B cell (primary cell): ENCODE data around the gene FERD3L. TPM values are rescaled to one million over a fixed set of nuclear protein-coding genes. Genes with fewer than 3 reads are reported as not detected.

Experiments
- ATAC-seq: fragments of 200-7000 bp; cut with Tn5 transposase; one replicate; pipeline ENCODE4 v1.10.0; 2021; ENCODE audit warnings: low read depth, mild to moderate bottlenecking, moderate number of reproducible peaks, moderate library complexity
- CTCF ChIA-PET: fragments of 350-600 bp; sonication (Branson Sonifier 250); formaldehyde crosslinking; loops from one replicate; lab custom pipeline; 2021; ENCODE audit warnings: antibody characterized with exemption, inconsistent platforms; lab: Charles Lee
- POLR2A ChIA-PET: fragments of 350-600 bp; sonication (Branson Sonifier 250); formaldehyde crosslinking; loops from one replicate; lab custom pipeline; 2021; ENCODE audit warnings: antibody characterized with exemption; lab: Charles Lee
- DNase-seq: peaks from one replicate; pipeline ENCODE4 v3.0.0; 2013
- H2AFZ ChIP-seq: 2 replicates; pipeline ENCODE4 v1.6.1; 2012; ENCODE audit warnings: mild to moderate bottlenecking, low read depth, low read length; ENCODE audit not compliant: insufficient read depth, poor library complexity, severe bottlenecking
- H3K27ac ChIP-seq, 2 donors: 1 replicate in 1 of 2; 2 replicates in 1 of 2; pipeline ENCODE4 v1.5.1; 2012 to 2013; ENCODE audit warnings: low read length in 2 of 2, mild to moderate bottlenecking in 2 of 2, moderate library complexity in 1 of 2
- H3K27me3 ChIP-seq, 4 experiments: fragments of 200-600 bp in 1 of 4; sonication (generic) in 1 of 4; replicated peaks in 1 of 4; 1 replicate in 2 of 4; 2 replicates in 2 of 4; pipeline versions ENCODE4 v1.6.1 to v1.7.0; 2013 to 2016; ENCODE audit warnings: low read length in 3 of 4, mild to moderate bottlenecking in 2 of 4, mixed read lengths in 1 of 4, moderate library complexity in 1 of 4; ENCODE audit not compliant: insufficient read depth in 4 of 4, control insufficient read depth in 3 of 4; ENCODE audit errors: control extremely low read depth in 1 of 4
- H3K36me3 ChIP-seq, 2 experiments: replicated peaks in 1 of 2; 1 replicate in 1 of 2; 2 replicates in 1 of 2; pipeline versions ENCODE4 v1.6.1 to v1.7.1; 2013; ENCODE audit warnings: low read length in 1 of 2; ENCODE audit not compliant: insufficient read depth in 2 of 2, control insufficient read depth in 1 of 2; ENCODE audit errors: control extremely low read depth in 1 of 2, extremely low read depth in 1 of 2
- H3K4me1 ChIP-seq, 2 donors: fragments of 200-600 bp in 1 of 2; sonication (generic) in 1 of 2; 1 replicate in 1 of 2; 2 replicates in 1 of 2; pipeline versions ENCODE4 v1.5.1 to v1.6.1; 2013 to 2017; ENCODE audit warnings: low read length in 2 of 2; ENCODE audit not compliant: control insufficient read depth in 2 of 2, insufficient read depth in 2 of 2
- H3K4me2 ChIP-seq: replicated peaks from 2 replicates; pipeline ENCODE3; 2012; ENCODE audit warnings: mild to moderate bottlenecking, low read depth, low read length; ENCODE audit not compliant: poor library complexity, severe bottlenecking
- H3K4me3 ChIP-seq, 5 experiments: fragments of 200-600 bp in 1 of 5; sonication (generic) in 1 of 5; 1 replicate in 3 of 5; 2 replicates in 2 of 5; pipeline versions ENCODE4 v1.5.1 to v1.7.0; 2011 to 2016; ENCODE audit warnings: low read length in 4 of 5, mild to moderate bottlenecking in 4 of 5, low read depth in 2 of 5, control low read depth in 1 of 5, moderate library complexity in 1 of 5; ENCODE audit not compliant: insufficient read depth in 1 of 5; ENCODE audit errors: control extremely low read depth in 1 of 5, extremely low read depth in 1 of 5
- H3K79me2 ChIP-seq: fragments of 200-600 bp; sonication (generic); one replicate; pipeline ENCODE4 v1.6.0; 2016; ENCODE audit warnings: low read length; ENCODE audit not compliant: control insufficient read depth, insufficient read depth
- H3K9ac ChIP-seq: fragments of 200-600 bp; sonication (generic); 2 replicates; pipeline ENCODE4 v1.6.1; 2017; ENCODE audit warnings: mild to moderate bottlenecking, low read length, moderate library complexity
- H3K9me3 ChIP-seq, 3 donors: one replicate each; pipeline versions ENCODE4 v1.6.1 to v1.7.1; 2013; ENCODE audit warnings: low read length in 2 of 3; ENCODE audit not compliant: control insufficient read depth in 2 of 3, insufficient read depth in 1 of 3; ENCODE audit errors: control extremely low read depth in 1 of 3
- H4K20me1 ChIP-seq: 2 replicates; pipeline ENCODE4 v1.6.0; 2012; ENCODE audit warnings: mild to moderate bottlenecking, low read length; ENCODE audit not compliant: insufficient read depth, control insufficient read depth, poor library complexity, severe bottlenecking
- H3K27ac Mint-ChIP-seq: one replicate; pipeline ENCODE4 v1.8.0; 2021; ENCODE audit warnings: mixed read lengths
- H3K27me3 Mint-ChIP-seq: one replicate; pipeline ENCODE4 v1.8.0; 2021; ENCODE audit warnings: mixed read lengths
- H3K4me1 Mint-ChIP-seq: one replicate; pipeline ENCODE4 v1.8.0; 2021; ENCODE audit warnings: mixed read lengths
- H3K4me3 Mint-ChIP-seq: one replicate; pipeline ENCODE4 v1.8.0; 2021; ENCODE audit warnings: mixed read lengths
- H3K9me3 Mint-ChIP-seq: one replicate; pipeline ENCODE4 v1.8.0; 2022; ENCODE audit warnings: mixed read lengths; ENCODE audit not compliant: insufficient read depth
- CTCF ChIP-seq: fragments of 200-600 bp; IDR thresholded peaks from one replicate; pipeline ENCODE4 v1.8.0; 2022; ENCODE audit warnings: antibody characterized with exemption, mild to moderate bottlenecking
- EZH2 ChIP-seq: IDR thresholded peaks from 2 replicates; pipeline ENCODE4 v1.6.1; 2012; ENCODE audit warnings: borderline replicate concordance, low read depth, mild to moderate bottlenecking, moderate library complexity, low read length; ENCODE audit not compliant: insufficient read depth, poor library complexity, severe bottlenecking
- WGBS: methylation state at CpG from one replicate; pipeline ENCODE4 v1.1.5; 2013; ENCODE audit warnings: missing lambda C conversion rate; ENCODE audit not compliant: insufficient coverage; 5-methylcytosine and 5-hydroxymethylcytosine counted together
- intact Hi-C: fragments of 100-400 bp; cut with micrococcal nuclease; formaldehyde crosslinking; loops from one replicate; pipeline ENCODE4 v1.10.0; 2022
- polyA plus RNA-seq: library from polyadenylated mRNA; depleted of rRNA; stranded (reverse); fragments of >200 nt; gene quantifications from 2 replicates; pipeline ENCODE4 v1.2.3, GENCODE V29; 2012
- total RNA-seq, 2 donors: library from RNA; stranded (reverse); fragments of 120-200 nt in 1 of 2; gene quantifications; 1 replicate in 1 of 2; 2 replicates in 1 of 2; pipeline versions ENCODE4 v1.2.3 to v1.2.4, GENCODE V29; 2013 to 2022

Gene FERD3L
- total and polyA plus RNA-seq, 2 donors (not counting 1 experiment from before 2014, with no cell fraction given), result not detected

GRCh38 chr7:19145434-19146115 lies 354 bp upstream of the FERD3L start:
- WGBS, result 10% methylated on average over 15 of the region's 19 CpGs
- CTCF ChIA-PET, result no interaction called here

More at GRCh38 chr7:19145434-19146115, 354 bp upstream of the FERD3L start:
- Histone ChIP-seq H3K27me3 (peaks cover 0 to 34% (median 23%) of the 10 kb centered on the region in 4 experiments), H3K9ac (no peak overlapping the region), H3K9me3 (peaks cover 0 to 25% (median 0%) of the 10 kb centered on the region in 3 donors), H4K20me1 (no peaks in the 10 kb centered on the region), H3K79me2 (no peaks in the 10 kb centered on the region), H3K4me1 (peaks cover 0 to 5% of the 10 kb centered on the region in 2 donors), H3K4me2 (no peak overlapping the region), H3K4me3 (no peak overlapping the region), H3K36me3 (no peaks in the 10 kb centered on the region), H3K27ac (no peak overlapping the region), H2AFZ (no peak overlapping the region)
- Mint-ChIP-seq H3K27ac (no peak overlapping the region), H3K4me1 (no peaks in the 10 kb centered on the region), H3K4me3 (no peak overlapping the region), H3K9me3 (no peaks in the 10 kb centered on the region), H3K27me3 (peaks cover 52% of the 10 kb centered on the region)
- no peak for DNase-seq
- no peak for ATAC-seq
- POLR2A ChIA-PET, result no interaction called here
- intact Hi-C loops, result no loop called here
- no peak for TF ChIP-seq CTCF
- no peak for TF ChIP-seq EZH2
